Mononuclear cell (primary cell): ENCODE measurements around the gene BSN. TPM values are rescaled to one million over a fixed set of nuclear protein-coding genes. Genes with fewer than 3 reads are reported as not detected.
"Not testable (repeated sequence)": the region's sequence is repeated elsewhere in the genome, so short reads cannot be mapped to it uniquely, and the experiment has no call there.

Experiments used
- H3K27me3 ChIP-seq: 2 replicates; pipeline ENCODE4 v1.6.0; 2011; ENCODE audit warnings: low read length, control low read depth; ENCODE audit not compliant: insufficient read depth
- H3K4me1 ChIP-seq: 2 replicates; pipeline ENCODE4 v1.5.1; 2011; ENCODE audit warnings: mild to moderate bottlenecking, low read length, control low read depth; ENCODE audit not compliant: insufficient read depth
- H3K4me3 ChIP-seq: 2 replicates; pipeline ENCODE4 v1.5.1; 2011; ENCODE audit warnings: mild to moderate bottlenecking, low read length, moderate library complexity
- H3K9me3 ChIP-seq: 2 replicates; pipeline ENCODE4 v1.5.1; 2011; ENCODE audit warnings: low read depth, mild to moderate bottlenecking, control low read depth, low read length
- total RNA-seq: library from RNA; depleted of rRNA; stranded (reverse); fragments of >200 nt; gene quantifications from one replicate; pipeline ENCODE4 v1.2.3, GENCODE V29; 2012

Gene BSN
- total RNA-seq, 1 donor = under 0.01 TPM

GRCh38 chr3:49563040-49563578, 8.8 kb downstream of the BSN start:
- no peak overlapping the region for H3K4me3 ChIP-seq
- H3K27me3 ChIP-seq = peaks cover 11% of the 10 kb centered on the region
- no peaks in the 10 kb centered on the region for H3K4me1 ChIP-seq
- H3K9me3 ChIP-seq = no peaks in the 10 kb centered on the region

- Histone ChIP-seq H3K27me3 (peaks cover 5% of the 10 kb centered on the region), H3K4me3 (no peak overlapping the region), H3K4me1 (no peaks in the 10 kb centered on the region), H3K9me3 (no peaks in the 10 kb centered on the region)
Measured at GRCh38 chr3:49563766-49564165, 9.5 kb downstream of the BSN start.

- Histone ChIP-seq H3K4me1 (no peaks in the 10 kb centered on the region), H3K27me3 (no peaks in the 10 kb centered on the region), H3K4me3 (no peak overlapping the region), H3K9me3 (no peaks in the 10 kb centered on the region)
Measured at GRCh38 chr3:49566312-49566711, 12.0 kb downstream of the BSN start.

- Histone ChIP-seq H3K27me3 (no peaks in the 10 kb centered on the region), H3K4me1 (no peaks in the 10 kb centered on the region), H3K9me3 (no peaks in the 10 kb centered on the region), H3K4me3 (no peak overlapping the region)
Measured at GRCh38 chr3:49567406-49567805, 13.1 kb downstream of the BSN start.

GRCh38 chr3:49568965-49569364, 14.7 kb downstream of the BSN start:
- H3K4me3 ChIP-seq = no peak overlapping the region
- no peaks in the 10 kb centered on the region for H3K27me3 ChIP-seq
- H3K4me1 ChIP-seq = no peaks in the 10 kb centered on the region
- no peaks in the 10 kb centered on the region for H3K9me3 ChIP-seq

- no peaks in the 10 kb centered on the region for H3K9me3 ChIP-seq
- H3K4me3 ChIP-seq = no peak overlapping the region
- no peaks in the 10 kb centered on the region for H3K27me3 ChIP-seq
- no peaks in the 10 kb centered on the region for H3K4me1 ChIP-seq
Measured at GRCh38 chr3:49570028-49570654, 15.9 kb downstream of the BSN start.

GRCh38 chr3:49582177-49582576, 27.9 kb downstream of the BSN start:
- H3K4me1 ChIP-seq = no peaks in the 10 kb centered on the region
- H3K4me3 ChIP-seq = no peak overlapping the region
- H3K9me3 ChIP-seq = no peaks in the 10 kb centered on the region

GRCh38 chr3:49585261-49585755, 31.0 kb downstream of the BSN start:
- H3K4me3 ChIP-seq, H3K9me3 ChIP-seq, H3K27me3 ChIP-seq, H3K4me1 ChIP-seq: not testable (repeated sequence)

More at GRCh38 chr3:49582177-49582576, 27.9 kb downstream of the BSN start:
- H3K27me3 ChIP-seq = no peaks in the 10 kb centered on the region

GRCh38 chr3:49591615-49592014, 37.3 kb downstream of the BSN start:
- no peaks in the 10 kb centered on the region for H3K9me3 ChIP-seq
- no peaks in the 10 kb centered on the region for H3K4me1 ChIP-seq
- no peaks in the 10 kb centered on the region for H3K27me3 ChIP-seq

GRCh38 chr3:49593041-49593440, 38.8 kb downstream of the BSN start:
- H3K4me1 ChIP-seq = no peaks in the 10 kb centered on the region
- H3K4me3 ChIP-seq = no peak overlapping the region
- H3K27me3 ChIP-seq = no peaks in the 10 kb centered on the region
- no peaks in the 10 kb centered on the region for H3K9me3 ChIP-seq

More at GRCh38 chr3:49591615-49592014, 37.3 kb downstream of the BSN start:
- H3K4me3 ChIP-seq = no peak overlapping the region

GRCh38 chr3:49600781-49601180, 46.5 kb downstream of the BSN start:
- peaks cover 7% of the 10 kb centered on the region for H3K4me1 ChIP-seq
- H3K27me3 ChIP-seq = no peaks in the 10 kb centered on the region
- H3K4me3 ChIP-seq = no peak overlapping the region
- H3K9me3 ChIP-seq = no peaks in the 10 kb centered on the region

- H3K4me1 ChIP-seq = peaks cover 7% of the 10 kb centered on the region
- no peaks in the 10 kb centered on the region for H3K9me3 ChIP-seq
- H3K4me3 ChIP-seq = no peak overlapping the region
- no peaks in the 10 kb centered on the region for H3K27me3 ChIP-seq
Measured at GRCh38 chr3:49601358-49602048, 47.2 kb downstream of the BSN start.

GRCh38 chr3:49602049-49602554, 47.8 kb downstream of the BSN start:
- no peaks in the 10 kb centered on the region for H3K27me3 ChIP-seq
- no peaks in the 10 kb centered on the region for H3K9me3 ChIP-seq
- H3K4me1 ChIP-seq = peaks cover 7% of the 10 kb centered on the region
- H3K4me3 ChIP-seq = no peak overlapping the region

GRCh38 chr3:49602877-49603411, 48.7 kb downstream of the BSN start:
- Histone ChIP-seq H3K4me1 (peaks cover 7% of the 10 kb centered on the region), H3K27me3 (no peaks in the 10 kb centered on the region), H3K4me3 (no peak overlapping the region), H3K9me3 (no peaks in the 10 kb centered on the region)

GRCh38 chr3:49606427-49606826, 52.1 kb downstream of the BSN start:
- H3K27me3 ChIP-seq = no peaks in the 10 kb centered on the region
- H3K4me1 ChIP-seq = peaks cover 7% of the 10 kb centered on the region
- H3K4me3 ChIP-seq = no peak overlapping the region
- H3K9me3 ChIP-seq = no peaks in the 10 kb centered on the region
